GM18519 (cell line): ENCODE data around the gene CENPF.
"Not testable (repeated sequence)": the region's sequence is repeated elsewhere in the genome, so short reads cannot be mapped to it uniquely, and the experiment has no call there.

Experiments used
- ATAC-seq: cut with Tn5 transposase; IDR thresholded peaks from one replicate; pipeline ENCODE4 v1.9.1; 2021; ENCODE audit warnings: mild to moderate bottlenecking, moderate library complexity; ENCODE audit not compliant: unreplicated experiment, low FRiP score

CENPF gene

DNA sequence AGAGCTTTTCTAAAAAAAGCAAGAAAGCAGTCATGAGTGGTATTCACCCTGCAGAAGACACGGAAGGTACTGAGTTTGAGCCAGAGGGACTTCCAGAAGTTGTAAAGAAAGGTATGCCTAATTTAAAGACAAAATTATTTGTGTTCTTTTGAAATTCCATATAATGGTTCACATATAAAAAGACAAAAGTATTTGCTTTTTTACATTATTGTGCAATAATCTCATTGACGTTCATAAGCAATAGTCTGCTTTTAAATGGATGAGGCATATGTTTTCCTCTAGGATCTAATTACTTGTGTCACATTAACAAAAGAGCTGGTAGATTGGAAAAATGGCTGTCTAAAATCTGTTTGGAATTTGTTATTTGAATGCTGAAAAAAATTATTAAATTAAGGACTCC is 54.3 kb downstream of the CENPF start:
- no peak for ATAC-seq

DNA sequence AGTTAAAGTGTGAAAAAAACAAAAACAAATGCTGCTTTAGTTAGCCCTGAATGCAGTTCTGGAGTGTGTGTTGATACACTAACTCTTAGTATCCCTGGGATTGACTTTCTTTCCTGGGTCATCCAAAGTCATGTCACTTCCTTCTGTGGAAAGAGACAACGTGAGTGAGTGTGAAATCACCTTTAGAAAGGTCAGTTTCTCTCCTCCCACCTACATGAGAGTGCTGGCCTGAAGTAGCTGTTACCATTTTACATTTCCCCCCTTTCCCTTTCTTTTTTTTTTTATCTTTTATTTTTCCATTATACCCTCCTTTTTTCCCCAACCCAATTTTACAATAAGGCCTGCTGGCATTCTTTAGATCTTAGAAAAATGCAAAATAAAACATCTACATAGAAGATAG is 55.2 kb downstream of the CENPF start:
- ATAC-seq = no peak

DNA sequence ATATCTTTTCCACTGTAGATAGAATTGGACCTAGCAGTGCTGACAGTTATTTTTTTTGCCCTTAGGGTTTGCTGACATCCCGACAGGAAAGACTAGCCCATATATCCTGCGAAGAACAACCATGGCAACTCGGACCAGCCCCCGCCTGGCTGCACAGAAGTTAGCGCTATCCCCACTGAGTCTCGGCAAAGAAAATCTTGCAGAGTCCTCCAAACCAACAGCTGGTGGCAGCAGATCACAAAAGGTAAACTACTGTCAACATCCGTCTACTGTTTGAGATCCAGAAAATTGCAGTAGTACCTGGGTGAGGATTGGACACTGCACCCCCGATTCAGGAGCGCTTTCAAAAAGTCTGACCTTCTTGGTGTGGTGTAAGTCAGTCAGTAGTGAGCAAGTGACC is 55.8 kb downstream of the CENPF start:
- ATAC-seq = no peak

DNA sequence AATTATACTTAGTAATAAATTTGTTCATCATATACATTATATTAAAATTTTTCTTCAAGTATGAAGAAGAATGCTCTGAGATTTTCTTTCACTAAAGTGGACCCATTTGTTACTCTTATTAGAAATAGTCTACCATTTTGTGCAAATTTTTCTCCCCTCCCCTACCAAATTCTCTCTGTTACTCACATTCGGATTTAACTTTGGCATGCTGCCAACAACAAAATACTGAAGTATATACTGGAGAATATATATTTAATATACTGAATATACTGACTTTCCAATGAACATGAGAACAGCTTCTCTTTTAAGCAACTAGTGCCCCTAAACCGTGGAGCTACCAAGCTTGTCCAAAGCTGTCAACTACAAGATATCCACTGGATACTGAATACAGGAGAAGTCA is 57.2 kb downstream of the CENPF start:
- ATAC-seq = no peak

DNA sequence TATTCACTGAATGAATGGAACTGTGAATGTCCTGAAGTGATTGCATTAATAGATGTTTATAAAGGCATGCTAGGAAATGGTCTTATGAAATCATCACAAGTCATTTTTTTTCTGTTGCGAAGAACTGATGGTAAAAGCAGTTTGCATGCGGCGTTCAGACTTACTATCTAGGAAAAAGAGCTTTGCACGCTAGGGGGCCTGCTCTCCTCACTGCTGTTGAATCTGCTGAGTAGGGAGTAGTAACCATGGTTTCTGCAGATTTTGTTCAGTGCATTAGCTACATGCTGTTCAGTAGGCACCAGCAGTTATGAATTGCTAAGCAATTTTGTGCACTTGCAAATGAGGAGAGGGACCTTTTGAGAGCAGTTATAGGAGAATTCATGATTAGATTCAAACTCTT is 57.9 kb downstream of the CENPF start:
- ATAC-seq = no peak

DNA sequence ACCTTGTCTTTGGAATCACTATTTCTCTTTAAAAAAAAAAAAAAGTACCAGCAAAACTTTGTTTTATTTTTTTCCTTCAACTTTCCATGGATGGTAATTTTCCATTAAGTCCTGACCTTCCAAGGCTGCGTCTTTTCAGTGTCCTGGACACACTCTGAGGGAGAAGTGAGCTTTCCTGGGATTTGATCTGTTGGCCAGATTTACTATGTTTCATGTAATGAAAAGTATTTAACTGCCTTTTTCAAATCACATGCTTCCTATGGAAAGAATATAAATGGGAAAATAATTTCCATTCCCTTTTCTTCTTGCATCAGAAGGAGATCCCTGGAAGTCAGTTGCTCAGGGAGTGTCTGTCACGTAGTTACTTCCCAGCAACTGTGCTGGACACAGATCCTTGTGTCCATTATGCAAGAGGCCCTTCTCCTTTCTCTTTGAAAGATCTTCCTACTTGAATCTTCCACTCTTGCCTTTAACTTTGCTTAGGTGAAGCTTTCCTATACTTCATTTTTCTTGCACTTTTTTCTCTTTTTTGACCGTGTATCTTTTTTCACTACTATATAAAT is 59.3 kb downstream of the CENPF start:
- no peak for ATAC-seq

DNA sequence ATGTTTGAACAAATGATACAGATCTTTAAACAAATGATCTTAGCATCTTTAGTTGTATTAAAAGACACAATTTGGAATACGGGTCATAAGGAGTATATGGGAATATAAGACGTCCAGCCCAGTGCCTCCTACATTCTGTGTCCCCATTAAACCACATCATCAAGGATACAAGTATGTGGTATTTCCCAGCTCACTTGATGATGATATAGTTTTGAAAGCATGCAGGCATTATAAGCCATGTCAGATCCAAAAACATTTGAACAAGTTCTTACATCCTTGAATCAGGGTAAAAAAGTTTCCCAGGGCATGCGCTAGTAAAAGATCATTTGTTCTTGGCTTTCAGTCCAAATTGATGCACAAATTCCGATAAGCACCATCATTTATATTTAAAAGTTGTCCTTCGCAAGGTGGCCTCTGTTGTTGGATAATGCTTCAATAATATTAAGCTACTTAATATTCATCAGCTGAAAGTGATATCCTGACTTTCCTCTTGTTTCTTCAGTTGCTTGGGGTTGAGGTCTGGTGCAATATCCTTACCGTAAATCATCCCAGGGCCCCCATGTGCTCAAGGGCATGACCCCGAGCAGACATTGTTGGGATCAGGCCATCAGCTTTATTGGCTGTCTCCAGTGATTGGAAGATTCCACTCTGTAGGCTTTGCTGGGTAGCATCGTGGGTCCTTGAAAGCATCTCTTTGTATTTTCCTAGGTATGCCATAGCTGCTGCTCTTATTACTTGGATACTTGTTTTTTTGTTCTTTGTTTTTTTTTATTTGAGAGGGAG is 61.8 kb downstream of the CENPF start:
- ATAC-seq = no peak

DNA sequence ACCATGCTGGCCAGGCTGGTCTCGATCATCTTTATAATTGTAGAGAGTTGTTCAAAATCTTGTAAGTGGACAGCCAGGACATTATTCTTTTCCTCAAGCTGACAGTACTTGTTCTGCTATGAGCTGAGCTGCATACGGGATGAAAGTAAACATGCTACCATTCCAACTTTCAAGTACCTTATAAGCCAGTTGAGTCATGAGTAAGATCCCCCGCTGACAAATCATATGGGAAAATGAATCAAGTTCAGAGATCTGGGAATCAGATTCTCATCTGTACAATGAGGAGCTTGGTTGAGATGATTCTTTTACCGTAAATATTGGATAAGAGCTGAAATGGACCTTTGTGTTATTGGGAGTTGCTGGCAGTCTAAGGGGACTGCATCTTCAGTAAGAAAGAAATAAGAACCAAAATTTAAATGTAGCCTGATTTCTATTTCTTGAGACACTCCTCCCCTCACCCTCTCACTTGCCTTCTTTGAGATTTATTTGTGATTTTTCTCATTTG is 62.7 kb downstream of the CENPF start:
- no peak for ATAC-seq

DNA sequence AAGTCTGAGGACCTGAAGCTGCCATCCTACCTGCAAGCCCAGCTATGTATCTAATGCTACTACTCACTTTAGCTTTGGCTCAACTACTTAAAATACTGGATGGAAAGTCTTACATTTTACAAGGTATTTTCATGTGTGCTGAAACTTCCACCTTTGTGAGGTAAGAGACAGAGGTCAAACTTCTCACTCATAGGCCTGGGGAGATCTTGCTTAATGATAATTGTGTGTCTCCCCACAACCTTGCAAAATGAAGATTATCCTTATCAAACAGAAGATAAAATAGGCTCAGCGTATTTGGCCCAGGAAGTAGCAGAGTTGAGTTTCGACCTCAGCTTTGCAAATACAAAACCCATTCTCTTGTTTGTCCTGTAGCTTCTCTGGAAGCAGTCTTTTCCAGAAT is 63.7 kb downstream of the CENPF start:
- ATAC-seq = no peak

DNA sequence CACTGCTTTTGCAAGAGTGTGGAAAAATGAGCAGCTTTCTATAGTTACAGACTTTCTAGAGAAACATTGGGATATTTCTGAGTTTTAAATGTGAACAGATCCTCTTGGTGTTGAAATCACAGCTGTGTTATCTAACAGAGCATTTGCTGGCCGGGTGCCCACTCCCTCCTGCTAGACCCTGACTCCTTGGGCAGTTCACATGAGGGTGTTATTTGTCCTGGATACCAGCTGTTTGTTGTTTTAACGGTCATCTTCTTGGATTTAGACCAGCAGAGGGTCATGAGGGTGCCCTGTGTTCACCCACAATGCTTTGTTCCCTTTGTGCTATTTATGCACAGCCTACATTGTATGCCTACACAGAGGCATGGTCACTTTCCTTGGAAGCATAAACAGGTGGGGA is 67.1 kb downstream of the CENPF start:
- no peak for ATAC-seq

DNA sequence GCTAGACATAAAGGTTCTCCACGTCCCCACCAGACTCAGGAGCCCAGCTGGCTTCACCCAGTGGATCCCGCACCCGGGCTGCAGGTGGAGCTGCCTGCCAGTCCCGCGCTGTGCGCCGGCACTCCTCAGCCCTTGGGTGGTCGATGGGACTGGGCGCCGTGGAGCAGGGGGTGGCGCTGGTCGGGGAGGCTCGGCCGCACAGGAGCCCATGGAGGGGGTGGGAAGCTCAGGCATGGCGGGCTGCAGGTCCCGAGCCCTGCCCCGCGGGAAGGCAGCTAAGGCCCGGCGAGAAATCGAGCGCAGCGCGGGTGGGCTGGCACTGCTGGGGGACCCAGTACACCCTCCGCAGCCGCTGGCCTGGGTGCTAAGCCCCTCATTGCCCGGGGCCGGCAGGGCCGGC is 70.0 kb downstream of the CENPF start:
- not testable (repeated sequence) for ATAC-seq

DNA sequence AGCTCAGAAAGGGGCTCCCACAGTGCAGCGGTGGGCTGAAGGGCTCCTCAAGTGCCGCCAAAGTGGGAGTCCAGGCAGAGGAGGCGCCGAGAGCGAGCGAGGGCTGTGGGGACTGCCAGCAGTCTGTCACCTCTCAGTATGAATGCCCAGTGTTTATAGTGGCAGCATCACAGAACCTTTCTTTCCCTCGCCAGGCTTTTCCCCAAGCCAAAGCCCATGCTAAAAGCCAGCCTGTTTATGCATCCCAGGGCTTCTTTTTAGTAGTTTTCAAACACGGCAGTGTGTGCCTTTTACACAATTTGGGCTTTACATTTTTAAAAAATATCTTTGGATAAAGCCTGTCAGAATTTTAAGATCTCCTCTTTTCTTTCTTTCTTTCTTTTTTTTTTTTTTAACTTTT is 70.6 kb downstream of the CENPF start:
- ATAC-seq = no peak

DNA sequence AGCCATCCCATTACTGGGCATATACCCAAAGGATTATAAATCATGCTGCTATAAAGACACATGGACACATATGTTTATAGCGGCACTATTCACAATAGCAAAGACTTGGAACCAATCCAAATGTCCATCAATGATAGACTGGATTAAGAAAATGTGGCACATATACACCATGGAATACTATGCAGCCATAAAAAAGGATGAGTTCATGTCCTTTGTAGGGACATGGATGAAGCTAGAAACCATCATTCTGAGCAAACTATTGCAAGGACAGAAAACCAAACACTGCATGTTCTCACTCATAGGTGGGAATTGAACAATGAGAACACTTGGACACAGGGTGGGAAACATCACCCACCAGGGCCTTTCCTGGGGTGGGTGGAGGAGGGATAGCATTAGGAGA is 72.5 kb downstream of the CENPF start:
- ATAC-seq = not testable (repeated sequence)

DNA sequence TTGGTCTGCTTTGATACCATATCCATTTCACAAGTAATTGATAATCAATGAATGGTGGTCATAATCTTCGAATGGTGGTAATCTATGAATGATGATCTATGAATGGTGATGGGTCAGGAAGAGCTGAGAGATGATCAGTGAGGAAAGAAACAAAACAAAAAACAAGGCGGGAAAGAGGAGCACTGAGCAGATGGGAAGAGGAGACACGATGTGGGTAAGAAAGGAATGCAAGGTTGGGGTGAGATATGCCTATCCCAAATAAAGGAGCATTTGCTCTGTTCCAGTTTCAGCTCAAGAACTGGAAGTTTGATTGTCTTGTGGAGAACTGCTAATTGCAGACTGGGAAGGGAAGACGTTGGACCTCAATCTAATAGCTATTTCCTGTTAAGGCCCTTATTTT is 73.8 kb downstream of the CENPF start:
- no peak for ATAC-seq

DNA sequence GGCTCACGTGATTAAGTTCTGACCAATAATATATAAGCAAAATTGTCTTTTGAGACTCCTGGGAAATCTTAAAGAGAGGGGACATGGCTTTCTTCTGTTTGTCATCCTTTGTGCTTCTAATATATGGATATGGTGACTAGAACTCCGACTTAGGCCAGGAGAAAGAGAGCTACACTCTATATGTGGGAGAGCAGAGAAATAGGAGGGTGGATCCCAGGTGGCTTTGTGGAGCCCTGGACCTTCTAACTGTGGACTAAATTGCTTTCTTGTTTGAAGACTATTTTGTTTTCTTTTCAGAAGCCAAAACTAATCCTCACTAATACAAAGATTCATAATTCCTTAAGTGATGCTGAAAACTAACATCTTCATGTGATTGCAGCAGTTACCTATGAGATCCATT is 75.0 kb downstream of the CENPF start:
- ATAC-seq = no peak

DNA sequence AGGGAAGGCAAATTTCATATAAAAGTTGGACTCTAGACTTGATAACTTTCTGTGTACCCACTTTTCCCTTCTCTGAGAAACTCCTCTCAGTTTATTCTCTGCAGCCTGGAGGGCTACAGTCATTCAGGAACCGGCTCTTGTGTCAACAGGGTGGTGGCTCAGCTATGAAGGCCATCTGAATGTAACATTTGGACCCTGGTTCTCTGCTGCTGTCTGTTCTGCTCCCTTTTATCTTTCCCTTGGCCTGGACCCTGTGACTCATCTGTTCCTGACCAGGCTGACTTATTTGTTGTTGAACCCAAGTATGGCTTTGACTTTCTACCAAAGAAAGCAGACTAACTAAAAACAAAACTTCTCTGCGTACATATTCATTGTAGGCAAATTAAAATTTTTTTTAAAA is 75.4 kb downstream of the CENPF start:
- ATAC-seq = no peak

DNA sequence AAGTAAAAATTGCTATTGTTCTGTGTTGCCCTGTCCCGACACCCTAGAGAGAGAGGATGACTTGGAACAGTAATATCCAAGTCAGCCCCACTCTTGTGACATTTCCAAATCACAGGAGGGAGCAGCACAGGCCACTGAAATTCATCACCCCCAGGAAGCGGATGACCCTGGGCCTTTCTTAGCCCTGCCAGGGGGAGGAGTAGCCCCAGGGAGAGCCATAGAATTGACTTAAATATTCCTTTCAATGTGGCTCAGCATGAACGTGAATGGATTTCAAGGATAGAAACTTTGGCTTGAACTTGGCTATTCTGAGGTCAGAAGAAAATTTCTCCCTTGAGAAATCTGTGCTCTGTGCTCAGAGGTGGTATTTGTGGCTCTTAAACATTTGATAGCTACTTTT is 80.6 kb downstream of the CENPF start:
- no peak for ATAC-seq

DNA sequence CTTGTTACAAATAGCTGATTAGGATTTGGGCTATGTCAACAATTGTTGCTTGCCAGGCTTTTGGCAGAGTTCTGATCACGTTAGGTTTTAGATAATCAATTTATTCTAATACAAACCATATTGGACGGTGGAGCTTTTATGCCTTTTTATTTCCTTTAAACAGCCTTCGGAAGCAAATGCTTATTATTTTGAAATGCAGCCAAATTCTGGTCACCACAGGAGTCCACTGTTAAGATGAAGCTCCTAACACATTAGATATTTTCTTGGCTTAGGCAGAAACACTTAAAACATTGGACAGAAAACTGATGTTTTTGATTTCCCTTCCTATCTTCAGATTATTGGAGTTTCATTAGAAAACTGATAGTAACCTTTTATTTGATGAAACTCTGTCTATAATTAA is 82.9 kb downstream of the CENPF start:
- no peak for ATAC-seq

DNA sequence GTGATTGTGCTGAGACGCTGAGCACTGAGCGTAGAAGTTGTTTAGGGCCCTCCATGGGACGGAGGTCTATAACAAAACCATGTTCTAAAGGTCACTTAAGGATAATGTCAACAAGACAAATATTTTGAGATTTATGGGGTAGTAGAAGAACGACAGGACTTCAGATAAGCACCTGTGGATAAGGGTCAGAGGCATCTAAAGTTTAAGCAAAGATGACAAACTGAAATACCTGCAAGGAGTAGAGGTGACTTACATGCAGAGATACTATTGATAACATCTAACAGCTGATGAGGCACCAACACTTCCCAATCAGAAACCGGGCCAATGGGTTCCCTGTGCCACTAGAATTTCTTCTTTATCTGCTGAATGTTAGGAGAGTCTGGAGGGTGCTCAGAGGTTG is 83.5 kb downstream of the CENPF start:
- no peak for ATAC-seq

DNA sequence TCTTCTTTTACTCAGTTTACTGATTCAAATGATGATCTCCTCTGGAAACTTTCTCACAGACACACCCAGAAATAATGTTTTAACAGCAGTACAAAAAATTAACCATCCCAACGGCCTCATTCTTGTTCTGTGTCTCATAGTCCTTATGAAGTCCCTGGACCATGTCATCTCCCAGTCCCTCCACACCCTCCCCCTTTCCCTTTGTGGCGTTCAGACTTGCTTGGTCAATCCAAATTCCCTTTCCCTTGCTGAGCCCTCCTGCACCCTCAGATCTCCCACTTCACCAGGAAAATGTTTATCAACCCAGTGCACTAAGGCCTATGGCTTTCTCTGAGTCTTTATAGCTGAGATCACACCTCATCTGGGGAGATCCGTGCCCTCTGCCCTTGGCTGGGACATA is 85.9 kb downstream of the CENPF start:
- ATAC-seq = no peak

DNA sequence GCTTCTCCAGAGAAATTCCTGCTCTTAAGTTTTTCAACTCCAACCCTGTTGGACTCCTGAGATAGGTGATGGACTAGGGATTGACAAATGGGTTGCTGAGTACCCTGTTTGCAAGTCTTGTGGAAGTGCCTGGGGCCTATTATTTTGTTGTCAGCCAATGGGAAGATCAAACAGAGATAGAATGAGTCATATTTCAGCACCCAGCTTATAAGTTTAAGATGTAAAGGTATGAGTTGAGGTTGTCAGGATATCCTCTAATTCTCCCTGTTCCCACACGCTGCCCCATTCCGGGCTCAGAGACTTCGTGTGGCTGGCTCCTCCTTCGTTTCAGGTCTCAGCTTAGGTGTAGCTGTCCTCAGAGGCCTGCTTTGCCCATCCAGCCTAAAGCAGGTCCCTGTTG is 91.8 kb downstream of the CENPF start:
- no peak for ATAC-seq

DNA sequence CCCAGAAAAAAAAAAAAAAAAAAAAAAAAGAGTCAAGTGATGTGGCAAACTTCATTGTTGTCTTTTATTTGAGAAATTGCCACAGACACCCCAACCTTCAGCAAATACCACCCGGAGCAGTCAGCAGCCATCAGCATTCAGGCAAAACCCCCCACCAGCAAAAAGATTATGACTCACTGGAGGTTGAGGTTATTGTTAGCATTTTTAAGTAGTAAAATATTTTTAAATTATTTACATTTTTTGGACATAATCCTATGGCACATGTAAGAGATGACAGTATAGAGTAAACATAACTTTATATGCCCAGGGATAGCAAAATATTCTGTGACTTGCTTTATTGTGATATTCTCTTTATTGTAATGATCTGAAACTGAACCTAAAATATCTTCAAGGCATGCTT is 95.6 kb downstream of the CENPF start:
- no peak for ATAC-seq
